ENCODE measurements around the gene COL27A1.

DNA sequence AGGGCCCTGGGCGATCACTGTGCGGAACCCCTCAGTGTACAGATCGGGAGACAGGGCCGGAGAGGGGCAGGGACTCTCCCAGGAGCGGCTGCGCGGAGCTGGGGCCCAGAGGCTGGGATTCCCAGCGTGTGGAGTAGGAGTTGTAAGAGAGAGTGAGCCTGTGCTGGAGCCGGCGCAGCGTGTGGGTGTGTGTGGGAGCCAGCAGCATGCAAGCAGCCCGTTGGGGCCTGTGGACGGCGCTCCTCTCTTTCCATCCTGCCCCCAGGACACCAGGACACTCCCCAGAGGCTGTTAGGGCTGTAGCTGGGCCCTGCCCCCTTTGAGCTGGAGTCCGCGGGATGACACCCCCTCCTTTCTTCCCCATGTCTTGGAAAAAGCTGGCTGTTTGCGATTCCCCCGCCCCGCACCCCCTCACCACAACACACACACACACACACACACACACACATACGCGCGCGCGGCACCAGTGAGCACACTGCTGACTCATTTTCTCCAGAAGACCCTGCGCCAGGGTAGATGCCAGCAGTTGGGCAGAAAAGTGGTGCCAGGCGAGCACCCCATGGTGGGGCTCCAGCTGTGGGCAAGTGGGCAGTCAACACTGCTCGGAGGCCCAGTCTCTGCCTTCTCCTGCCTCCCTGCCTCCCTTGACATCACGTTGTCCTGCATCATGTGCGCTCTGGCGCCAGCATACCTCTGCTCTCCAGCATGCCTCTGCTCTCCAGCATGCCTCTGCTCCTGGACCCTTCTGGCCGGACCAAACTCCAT is 1.5 kb downstream of the COL27A1 start:
- TF ChIP-seq CTCF (IDR thresholded peaks at IDR 0.05; ENCODE audit: borderline replicate concordance, extremely low read depth, low read length, poor library complexity, severe bottlenecking) (no peak), EZH2 (IDR thresholded peaks at IDR 0.05; ENCODE audit: borderline replicate concordance, low read depth, low read length, severe bottlenecking) (no peak)
